Ascending aorta (tissue), 2 donors: ENCODE data around the gene PGBD4. TPM values are rescaled to one million over a fixed set of nuclear protein-coding genes. Genes with fewer than 3 reads are reported as not detected.

Experiments
- DNase-seq, 2 donors: peaks; one replicate each; pipeline ENCODE4 v3.0.0-alpha.2; 2019; ENCODE audit warnings: low spot score in 2 of 2
- H3K27ac ChIP-seq, 2 donors: fragments of 200-600 bp; sonication (generic); one replicate each; pipeline ENCODE4 v1.5.1; 2016 to 2017; ENCODE audit warnings: mild to moderate bottlenecking in 1 of 2
- H3K27me3 ChIP-seq: fragments of 200-600 bp; sonication (generic); one replicate; pipeline ENCODE4 v1.5.1; 2017
- H3K36me3 ChIP-seq, 2 donors: fragments of 200-600 bp; sonication (generic); one replicate each; pipeline ENCODE4 v1.5.1; 2016
- H3K4me1 ChIP-seq, 2 donors: fragments of 200-600 bp; sonication (generic); one replicate each; pipeline ENCODE4 v1.5.1; 2016 to 2017; ENCODE audit warnings: mild to moderate bottlenecking in 1 of 2
- H3K4me3 ChIP-seq, 2 donors: fragments of 200-600 bp; sonication (generic); one replicate each; pipeline ENCODE4 v1.5.1; 2016 to 2017; ENCODE audit warnings: mild to moderate bottlenecking in 1 of 2
- H3K9me3 ChIP-seq, 2 donors: fragments of 200-600 bp; sonication (generic); one replicate each; pipeline ENCODE4 v1.5.1; 2016
- intact Hi-C: fragments of 100-400 bp; cut with DNase I; formaldehyde crosslinking; loops from one replicate; pipeline ENCODE4 v1.15.1; 2023
- total RNA-seq: library from RNA; depleted of rRNA; stranded (reverse); fragments of >200 nt; gene quantifications from one replicate; pipeline ENCODE4 v1.1.0, GENCODE V29; 2016
- TF ChIP-seq, protein P1 (sequence below), 3 experiments: fragments of 200-600 bp in 2 of 3; fragments of 450-650 bp in 1 of 3; sonication (generic) in 2 of 3; IDR thresholded peaks; one replicate each; pipeline ENCODE4 v1.5.1; 2016 to 2019; ENCODE audit warnings: antibody characterized with exemption in 3 of 3, mild to moderate bottlenecking in 1 of 3, moderate library complexity in 1 of 3

The PGBD4 gene
- total RNA-seq, 1 donor from 2014 or later: 3.5 TPM

GRCh38 chr15:34124651-34125050, 22.8 kb downstream of the PGBD4 start:
- Histone ChIP-seq H3K36me3 (no peaks in the 10 kb centered on the region), H3K4me3 (no peak overlapping the region), H3K27me3 (no peaks in the 10 kb centered on the region), H3K9me3 (no peaks in the 10 kb centered on the region), H3K4me1 (no peaks in the 10 kb centered on the region), H3K27ac (no peak overlapping the region)
- TF ChIP-seq, protein P1, sequence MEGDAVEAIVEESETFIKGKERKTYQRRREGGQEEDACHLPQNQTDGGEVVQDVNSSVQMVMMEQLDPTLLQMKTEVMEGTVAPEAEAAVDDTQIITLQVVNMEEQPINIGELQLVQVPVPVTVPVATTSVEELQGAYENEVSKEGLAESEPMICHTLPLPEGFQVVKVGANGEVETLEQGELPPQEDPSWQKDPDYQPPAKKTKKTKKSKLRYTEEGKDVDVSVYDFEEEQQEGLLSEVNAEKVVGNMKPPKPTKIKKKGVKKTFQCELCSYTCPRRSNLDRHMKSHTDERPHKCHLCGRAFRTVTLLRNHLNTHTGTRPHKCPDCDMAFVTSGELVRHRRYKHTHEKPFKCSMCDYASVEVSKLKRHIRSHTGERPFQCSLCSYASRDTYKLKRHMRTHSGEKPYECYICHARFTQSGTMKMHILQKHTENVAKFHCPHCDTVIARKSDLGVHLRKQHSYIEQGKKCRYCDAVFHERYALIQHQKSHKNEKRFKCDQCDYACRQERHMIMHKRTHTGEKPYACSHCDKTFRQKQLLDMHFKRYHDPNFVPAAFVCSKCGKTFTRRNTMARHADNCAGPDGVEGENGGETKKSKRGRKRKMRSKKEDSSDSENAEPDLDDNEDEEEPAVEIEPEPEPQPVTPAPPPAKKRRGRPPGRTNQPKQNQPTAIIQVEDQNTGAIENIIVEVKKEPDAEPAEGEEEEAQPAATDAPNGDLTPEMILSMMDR (IDR thresholded peaks at IDR 0.05): no peak
- intact Hi-C loops: no loop called here
- DNase-seq: no peak

GRCh38 chr15:34125945-34126344, 24.1 kb downstream of the PGBD4 start:
- H3K36me3 ChIP-seq: no peaks in the 10 kb centered on the region
- no peaks in the 10 kb centered on the region for H3K9me3 ChIP-seq
- intact Hi-C loops: no loop called here
- no peak overlapping the region for H3K4me3 ChIP-seq
- no peaks in the 10 kb centered on the region for H3K4me1 ChIP-seq
- no peaks in the 10 kb centered on the region for H3K27me3 ChIP-seq
- TF ChIP-seq, protein P1 (IDR thresholded peaks at IDR 0.05): no peak
- DNase-seq: no peak
- H3K27ac ChIP-seq: no peak overlapping the region

DNA sequence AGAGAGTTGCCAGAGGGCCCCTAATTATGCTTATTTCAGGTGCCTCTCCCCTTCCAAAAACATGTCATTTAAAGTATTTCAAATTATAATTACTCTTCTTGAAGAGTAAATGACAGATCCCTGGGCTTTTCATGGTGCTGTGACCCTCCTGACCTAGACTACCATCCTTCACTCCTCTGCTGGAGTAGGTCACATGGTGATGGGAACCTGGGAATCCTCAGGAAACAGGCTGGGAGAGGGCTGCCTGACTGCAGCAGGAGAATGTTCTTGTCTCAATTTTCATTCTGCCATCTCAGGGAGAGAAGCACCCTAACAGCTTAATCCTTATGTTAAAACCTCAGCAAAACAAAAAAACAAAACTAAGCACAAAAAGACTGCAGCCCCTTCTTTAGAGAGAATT, 24.6 kb downstream of the PGBD4 start:
- H3K4me3 ChIP-seq: no peak overlapping the region
- H3K27ac ChIP-seq: no peak overlapping the region
- H3K27me3 ChIP-seq: no peaks in the 10 kb centered on the region
- H3K4me1 ChIP-seq: no peaks in the 10 kb centered on the region
- intact Hi-C loops: no loop called here
- TF ChIP-seq, protein P1 (IDR thresholded peaks at IDR 0.05): no peak
- no peaks in the 10 kb centered on the region for H3K36me3 ChIP-seq
- no peak for DNase-seq
- no peaks in the 10 kb centered on the region for H3K9me3 ChIP-seq

GRCh38 chr15:34128898-34129297, 27.0 kb downstream of the PGBD4 start:
- Histone ChIP-seq H3K36me3 (no peaks in the 10 kb centered on the region), H3K27ac (no peak overlapping the region), H3K4me1 (no peaks in the 10 kb centered on the region), H3K9me3 (no peaks in the 10 kb centered on the region), H3K4me3 (no peak overlapping the region), H3K27me3 (no peaks in the 10 kb centered on the region)
- intact Hi-C loops: no loop called here
- TF ChIP-seq, protein P1 (IDR thresholded peaks at IDR 0.05): no peak
- no peak for DNase-seq

GRCh38 chr15:34132881-34133280, 31.0 kb downstream of the PGBD4 start:
- TF ChIP-seq, protein P1 (IDR thresholded peaks at IDR 0.05): no peak
- DNase-seq: no peak
- intact Hi-C loops: no loop called here
- Histone ChIP-seq H3K27ac (no peak overlapping the region), H3K4me1 (no peaks in the 10 kb centered on the region), H3K27me3 (no peaks in the 10 kb centered on the region), H3K36me3 (peaks cover 0 to 2% of the 10 kb centered on the region in 2 donors), H3K9me3 (no peaks in the 10 kb centered on the region), H3K4me3 (no peak overlapping the region)

- H3K4me1 ChIP-seq: no peaks in the 10 kb centered on the region
- H3K4me3 ChIP-seq: no peak overlapping the region
- intact Hi-C loops: no loop called here
- H3K27me3 ChIP-seq: no peaks in the 10 kb centered on the region
- TF ChIP-seq, protein P1 (IDR thresholded peaks at IDR 0.05): no peak
- peaks cover 2 to 3% of the 10 kb centered on the region in 2 donors for H3K36me3 ChIP-seq
- H3K27ac ChIP-seq: no peak overlapping the region
- DNase-seq: no peak
- H3K9me3 ChIP-seq: no peaks in the 10 kb centered on the region
These were observed 31.6 kb downstream of the PGBD4 start for GRCh38 chr15:34133511-34133910.
